Fibroblast of the aortic adventitia (primary cell): ENCODE measurements around the gene GALNT16. TPM values are rescaled to one million over a fixed set of nuclear protein-coding genes. Genes with fewer than 3 reads are reported as not detected.
A peak's percentile ranks its signal among the peaks of the same experiment; 100 is the strongest.

ENCODE experiments used
- DNase-seq: peaks from one replicate; pipeline ENCODE4 v3.0.0-alpha.2; 2010; ENCODE audit warnings: low read depth
- H3K4me3 ChIP-seq: 2 replicates; pipeline ENCODE4 v1.5.1; 2011; ENCODE audit warnings: low read depth, mild to moderate bottlenecking, control low read depth, low read length, moderate library complexity
- CTCF ChIP-seq: IDR thresholded peaks from 2 replicates; pipeline ENCODE4 v1.5.1; 2011; ENCODE audit warnings: mild to moderate bottlenecking, low read length, control low read depth, inconsistent platforms; ENCODE audit not compliant: insufficient read depth
- total RNA-seq: library from RNA; depleted of rRNA; stranded (reverse); fragments of >200 nt; gene quantifications from 2 replicates; pipeline ENCODE4 v1.2.3, GENCODE V29; 2012; ENCODE audit warnings: low replicate concordance

Gene GALNT16
- total RNA-seq, 1 donor, result 4.6 TPM

- peak; percentile 12 for TF ChIP-seq CTCF
- H3K4me3 ChIP-seq, result no peak overlapping the region
- no peak for DNase-seq
Observed at GRCh38 chr14:69325646-69326265, 65.8 kb downstream of the GALNT16 start.

- no peak for TF ChIP-seq CTCF
- no peak overlapping the region for H3K4me3 ChIP-seq
- DNase-seq, result no peak
Observed at GRCh38 chr14:69326611-69327010, 66.7 kb downstream of the GALNT16 start.

GRCh38 chr14:69327507-69327906, 67.5 kb downstream of the GALNT16 start:
- no peak overlapping the region for H3K4me3 ChIP-seq
- no peak for TF ChIP-seq CTCF
- DNase-seq, result no peak

- no peak overlapping the region for H3K4me3 ChIP-seq
- DNase-seq, result no peak
- no peak for TF ChIP-seq CTCF
Observed at GRCh38 chr14:69328317-69328716, 68.4 kb downstream of the GALNT16 start.

GRCh38 chr14:69328765-69329164, 68.8 kb downstream of the GALNT16 start:
- TF ChIP-seq CTCF, result no peak
- no peak for DNase-seq
- H3K4me3 ChIP-seq, result no peak overlapping the region

GRCh38 chr14:69331206-69331605, 71.2 kb downstream of the GALNT16 start:
- no peak for DNase-seq
- no peak overlapping the region for H3K4me3 ChIP-seq
- no peak for TF ChIP-seq CTCF
